CD4-positive, alpha-beta T cell treated with Interleukin-6 at 100 ng/mL for 8 hours (primary cell): Measurements from ENCODE around the gene LRFN2.

ENCODE experiments used
- DNase-seq: peaks from one replicate; pipeline ENCODE4 v3.0.0-alpha.2; 2020; ENCODE audit warnings: mixed read lengths, low spot score

LRFN2 gene

GRCh38 chr6:40378071-40378724, 209.0 kb downstream of the LRFN2 start:
- DNase-seq = no peak

GRCh38 chr6:40377173-40377806, 209.9 kb downstream of the LRFN2 start:
- DNase-seq = no peak

DNA sequence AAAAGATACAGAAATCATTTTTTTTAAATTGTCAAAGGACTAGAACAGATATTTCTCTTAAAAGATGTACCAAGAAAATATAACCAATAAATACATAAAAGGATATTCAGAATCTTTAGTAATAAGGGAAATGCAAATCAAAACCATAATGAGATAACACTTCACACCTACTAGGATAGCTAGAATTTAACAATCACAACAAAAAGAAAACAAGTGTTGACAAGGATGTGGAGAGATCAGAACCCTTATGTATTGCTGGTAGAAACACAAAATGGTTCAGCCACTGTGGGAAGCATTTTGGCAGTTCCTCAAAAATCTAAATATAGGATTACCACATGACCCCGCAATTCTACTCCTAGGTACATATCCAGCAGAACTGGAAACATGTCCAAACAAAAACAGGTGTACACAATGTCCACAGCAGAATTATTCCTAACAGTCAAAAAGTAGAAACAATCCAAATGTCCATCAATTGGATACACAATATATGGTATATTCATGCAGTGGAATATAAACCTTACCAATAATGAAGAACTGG, 211.0 kb downstream of the LRFN2 start:
- DNase-seq = no peak

GRCh38 chr6:40373267-40373666, 213.9 kb downstream of the LRFN2 start:
- DNase-seq = no peak

GRCh38 chr6:40371621-40372020, 215.5 kb downstream of the LRFN2 start:
- DNase-seq = no peak

- no peak for DNase-seq
Observed at GRCh38 chr6:40371095-40371494, 216.1 kb downstream of the LRFN2 start.

GRCh38 chr6:40369891-40370290, 217.3 kb downstream of the LRFN2 start:
- DNase-seq = no peak

- DNase-seq = no peak
Observed at GRCh38 chr6:40369042-40369441, 218.1 kb downstream of the LRFN2 start.

DNA sequence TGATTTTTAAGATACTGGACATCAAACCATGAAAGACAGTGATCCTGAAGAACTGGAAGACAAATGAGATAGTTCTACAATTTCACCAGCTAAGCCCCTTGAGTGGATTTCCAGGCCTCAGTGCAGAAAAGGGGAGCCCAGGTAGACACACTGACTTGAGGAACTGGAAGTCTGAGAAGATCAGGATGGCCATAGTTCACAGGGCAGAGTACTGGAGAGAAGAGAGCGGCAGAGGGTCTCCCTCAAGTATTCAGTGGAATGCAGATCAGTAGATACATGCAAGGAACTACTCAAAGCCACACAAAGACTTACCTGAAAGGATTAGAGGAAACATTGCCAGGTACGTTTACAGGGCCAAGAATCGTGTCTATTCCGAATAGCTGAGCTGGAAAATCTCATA, 224.3 kb downstream of the LRFN2 start:
- no peak for DNase-seq

DNA sequence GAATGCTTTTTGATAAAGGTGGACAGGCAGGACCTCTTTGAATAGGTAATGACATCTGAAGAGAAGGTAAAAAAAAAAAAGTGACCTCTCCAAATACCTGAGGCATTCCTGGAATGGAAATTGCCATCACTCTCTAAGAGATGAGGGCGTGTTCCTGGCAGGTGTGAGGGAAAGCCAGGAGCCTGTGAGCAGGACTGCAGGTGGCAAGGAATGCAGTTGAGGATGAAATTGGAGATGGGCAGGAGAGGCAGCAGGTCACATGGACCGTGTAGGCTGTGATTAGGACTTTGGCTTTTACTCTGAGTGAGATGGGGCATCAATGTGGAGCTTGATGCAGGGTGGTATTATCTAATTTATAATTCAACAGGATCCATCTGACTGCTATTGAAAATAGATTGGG, 227.4 kb downstream of the LRFN2 start:
- no peak for DNase-seq

DNA sequence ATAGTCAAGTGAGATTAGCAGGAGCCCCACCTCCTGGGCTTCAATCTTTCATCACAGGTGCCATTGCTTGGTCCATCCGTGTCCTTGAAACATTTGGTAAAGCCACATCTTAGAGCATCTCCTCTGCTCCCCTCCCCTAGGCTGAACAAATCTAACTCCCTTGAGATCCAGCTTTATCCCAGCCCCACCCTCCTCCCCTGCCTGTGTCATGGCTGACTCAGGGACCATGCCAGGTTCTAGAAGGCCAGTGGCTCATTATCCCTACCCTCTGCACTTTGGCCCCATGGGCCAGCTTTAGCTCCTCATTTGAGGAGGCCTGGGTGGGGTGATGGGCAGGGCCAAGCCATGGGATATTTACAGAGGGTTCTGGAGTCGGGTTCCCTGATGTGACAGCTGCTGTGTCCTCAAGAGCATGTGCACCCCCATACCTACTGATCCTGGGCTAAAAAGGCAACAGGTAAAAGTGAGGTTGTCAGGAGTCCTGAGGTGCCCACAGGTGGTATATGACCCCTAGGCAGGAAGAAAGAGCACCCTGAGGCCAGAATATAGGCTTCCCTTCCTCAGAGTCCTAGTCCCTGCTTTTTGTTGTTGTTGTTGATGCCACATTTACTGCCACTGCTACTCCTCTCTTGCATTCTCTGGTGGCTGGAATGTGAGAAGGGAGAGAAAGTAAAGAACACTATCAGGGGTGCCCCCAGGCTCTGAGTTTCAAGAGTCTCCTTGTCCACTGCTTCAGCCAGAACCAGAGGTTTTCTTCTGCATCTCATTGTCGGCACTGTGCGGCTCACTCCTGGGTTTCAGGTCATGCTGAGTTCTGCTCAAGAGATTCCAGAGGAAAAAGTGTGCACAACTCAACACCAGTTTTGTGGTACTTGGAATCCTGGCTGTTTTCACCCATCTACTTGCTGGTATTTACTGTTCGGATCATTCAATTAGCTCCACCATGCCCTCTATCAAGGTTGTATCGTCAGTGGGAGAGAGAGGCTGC, 228.4 kb downstream of the LRFN2 start:
- no peak for DNase-seq

GRCh38 chr6:40356242-40356910, 230.8 kb downstream of the LRFN2 start:
- no peak for DNase-seq

GRCh38 chr6:40355532-40355931, 231.6 kb downstream of the LRFN2 start:
- no peak for DNase-seq

GRCh38 chr6:40355066-40355465, 232.1 kb downstream of the LRFN2 start:
- no peak for DNase-seq

DNA sequence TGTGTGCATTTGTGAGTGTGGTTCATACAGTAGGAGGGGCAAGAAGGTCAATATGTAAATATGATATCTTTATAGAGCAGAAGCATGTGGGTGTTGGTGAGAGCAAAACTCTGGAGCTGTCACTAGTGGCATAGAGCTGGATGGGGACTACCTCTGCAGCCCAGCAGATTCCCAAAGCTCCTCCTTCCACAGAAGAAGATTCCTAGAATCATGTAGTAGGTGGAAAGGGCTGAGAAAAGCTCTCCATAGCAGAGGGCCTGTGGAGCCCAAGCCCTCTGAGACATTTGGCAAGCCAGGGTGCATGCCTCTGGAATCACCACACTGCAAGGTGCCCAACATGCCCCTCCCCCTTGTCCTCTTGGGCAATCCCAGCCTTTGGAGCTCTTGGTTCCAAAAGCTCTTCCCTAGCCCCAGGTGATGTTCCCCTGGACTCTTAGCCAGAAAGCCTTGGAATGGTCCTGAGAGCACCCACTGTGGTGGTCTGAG, 233.2 kb downstream of the LRFN2 start:
- DNase-seq = no peak

DNA sequence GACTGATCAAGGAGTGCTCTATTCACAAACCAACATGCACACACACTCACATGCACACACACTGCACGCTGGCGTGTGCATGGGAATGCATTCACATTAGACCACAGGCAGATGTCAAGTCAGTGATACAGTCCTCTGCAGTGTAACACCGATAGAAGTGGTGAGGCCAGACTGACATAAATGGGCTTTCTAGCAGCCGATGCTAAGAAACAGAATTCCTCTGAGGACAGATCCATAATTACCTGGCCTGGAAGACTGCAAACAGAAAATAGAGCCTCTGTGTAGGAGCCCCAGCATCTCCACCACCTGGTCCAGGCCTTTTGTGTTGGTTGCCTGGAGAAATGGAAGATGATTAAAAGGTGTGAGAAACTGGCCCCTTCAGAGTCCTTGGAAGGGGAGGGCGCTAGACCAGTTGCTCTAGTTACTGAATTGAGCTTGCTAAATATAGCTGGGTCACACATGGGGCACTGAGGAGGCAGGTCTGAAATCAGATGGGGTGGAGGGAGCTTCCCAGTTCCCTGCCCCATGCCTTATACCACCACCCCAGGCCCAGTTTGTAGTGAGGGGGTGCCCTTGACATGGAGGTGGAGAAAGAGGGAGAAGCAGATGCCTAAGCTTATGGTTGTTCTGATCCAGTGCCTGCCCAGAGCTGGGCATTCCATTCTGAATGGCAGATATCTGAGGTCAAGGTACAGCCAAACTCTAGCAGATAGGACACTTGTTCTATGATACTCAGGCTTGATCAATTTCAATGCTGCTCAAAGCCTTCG, 233.8 kb downstream of the LRFN2 start:
- DNase-seq = no peak

DNA sequence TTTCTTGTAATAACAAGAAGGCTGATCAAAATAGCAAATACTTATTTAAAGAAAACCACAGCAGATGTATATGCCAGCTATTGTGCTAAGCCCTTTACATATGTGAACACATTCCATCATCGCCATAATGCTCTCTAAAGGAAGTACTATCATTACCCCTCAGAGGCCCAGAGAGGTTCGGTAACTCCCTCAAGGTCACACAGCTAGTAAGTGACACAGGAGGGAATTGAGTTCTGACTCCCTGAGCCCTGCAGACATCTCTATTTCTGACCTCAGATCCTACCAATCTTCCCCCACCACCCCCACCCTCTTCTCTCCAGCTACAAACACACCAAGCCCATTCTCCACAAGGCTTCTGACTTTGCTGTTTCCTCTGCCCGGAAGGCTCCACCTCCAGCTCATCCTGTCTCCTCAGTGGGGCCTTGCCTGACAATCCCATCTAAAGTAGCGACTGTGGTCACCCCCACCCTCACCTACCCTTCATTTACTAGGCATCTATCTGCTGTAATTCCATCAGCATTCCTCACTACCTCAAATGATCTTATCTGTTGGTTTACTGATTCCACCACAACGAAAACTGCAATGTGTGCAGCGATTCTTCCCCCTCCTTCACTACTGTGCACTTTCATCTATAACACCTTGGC, 234.5 kb downstream of the LRFN2 start:
- DNase-seq = no peak

GRCh38 chr6:40352006-40352405, 235.2 kb downstream of the LRFN2 start:
- no peak for DNase-seq

DNA sequence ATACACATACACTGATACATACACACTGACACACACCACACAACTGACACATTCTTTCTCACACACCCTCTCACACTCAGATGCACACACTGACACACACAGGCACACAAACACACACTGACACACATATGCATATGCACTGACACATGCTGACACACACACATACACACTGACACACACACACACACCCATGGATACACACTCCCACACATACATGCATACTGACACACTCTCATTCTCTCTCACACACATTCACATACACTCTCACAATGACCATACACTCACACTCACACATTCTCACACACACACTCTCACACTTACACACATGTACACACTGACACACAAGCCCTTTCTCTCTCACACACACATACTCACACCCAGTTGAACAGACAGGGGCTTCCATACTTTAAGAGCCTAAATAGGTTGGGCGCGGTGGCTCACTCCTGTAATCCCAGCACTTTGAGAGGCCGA, 236.4 kb downstream of the LRFN2 start:
- no peak for DNase-seq
